ENCODE measurements around the gene NR4A2.

Gene NR4A2

GRCh38 chr2:156340377-156340776 is 7.9 kb upstream of the NR4A2 start:
- no peak for DNase-seq (ENCODE audit: low read depth, low spot score)

- DNase-seq (ENCODE audit: low read depth, low spot score), result no peak
These were observed 7.3 kb upstream of the NR4A2 start for GRCh38 chr2:156339865-156340264.

GRCh38 chr2:156339110-156339847 is 6.8 kb upstream of the NR4A2 start:
- no peak for DNase-seq (ENCODE audit: low read depth, low spot score)

- DNase-seq (ENCODE audit: low read depth, low spot score), result no peak
These were observed 6.1 kb upstream of the NR4A2 start for GRCh38 chr2:156338578-156338977.

GRCh38 chr2:156334496-156335478 is 2.3 kb upstream of the NR4A2 start:
- peak; percentile 74 for DNase-seq (ENCODE audit: low read depth, low spot score)

GRCh38 chr2:156333951-156334495 is 1.5 kb upstream of the NR4A2 start:
- no peak for DNase-seq (ENCODE audit: low read depth, low spot score)

GRCh38 chr2:156333274-156333950 is 891 bp upstream of the NR4A2 start:
- DNase-seq (ENCODE audit: low read depth, low spot score), result no peak

- DNase-seq (ENCODE audit: low read depth, low spot score), result no peak
These were observed 312 bp downstream of the NR4A2 start for GRCh38 chr2:156332284-156332533.

GRCh38 chr2:156331572-156332283 is 793 bp downstream of the NR4A2 start:
- DNase-seq (ENCODE audit: low read depth, low spot score), result no peak

GRCh38 chr2:156329927-156330726 is 2.4 kb downstream of the NR4A2 start:
- no peak for DNase-seq (ENCODE audit: low read depth, low spot score)

DNA sequence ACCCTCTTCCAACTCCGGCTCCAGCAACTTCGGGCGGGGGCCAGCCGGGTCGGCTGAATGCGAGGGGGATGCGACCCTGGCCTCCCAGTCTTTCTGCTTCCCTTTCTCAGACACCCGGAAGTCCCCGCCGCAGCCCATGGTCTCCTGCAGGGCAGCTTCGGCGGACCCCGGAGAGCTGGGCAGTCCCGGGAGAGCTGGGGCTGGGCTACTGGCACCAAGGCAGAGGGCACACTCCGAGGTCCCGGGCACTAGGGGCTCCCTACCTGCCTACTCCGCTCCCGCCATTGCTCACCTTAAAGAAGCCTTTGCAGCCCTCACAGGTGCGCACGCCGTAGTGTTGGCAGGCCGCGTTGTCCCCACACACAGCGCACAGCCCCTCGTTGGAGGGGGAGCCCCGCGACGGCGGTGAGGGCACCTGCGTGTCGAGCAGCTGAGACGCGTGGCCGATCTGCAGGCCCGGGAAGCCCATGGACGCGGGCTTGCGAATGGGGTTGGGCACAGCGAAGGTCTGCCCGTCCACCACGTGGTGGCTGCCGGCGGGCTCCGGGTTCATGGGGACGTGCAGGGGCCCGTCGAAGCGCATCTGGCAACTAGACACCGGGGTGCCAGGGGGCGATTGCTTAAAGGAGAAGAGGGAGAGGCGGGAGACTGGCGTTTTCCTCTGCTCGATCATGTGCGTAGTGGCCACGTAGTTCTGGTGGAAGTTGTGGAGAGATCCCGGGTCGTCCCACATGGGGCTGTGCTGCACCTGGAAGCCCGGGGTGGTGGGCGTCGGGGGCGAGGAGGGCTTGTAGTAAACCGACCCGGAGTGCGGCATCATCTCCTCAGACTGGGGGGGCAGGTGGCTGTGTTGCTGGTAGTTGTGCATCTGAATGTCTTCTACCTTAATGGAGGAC is 3.2 kb downstream of the NR4A2 start:
- DNase-seq (ENCODE audit: low read depth, low spot score), result no peak

- no peak for DNase-seq (ENCODE audit: low read depth, low spot score)
These were observed 4.5 kb downstream of the NR4A2 start for GRCh38 chr2:156327835-156328695.

GRCh38 chr2:156326526-156327095 is 5.9 kb downstream of the NR4A2 start:
- no peak for DNase-seq (ENCODE audit: low read depth, low spot score)

DNA sequence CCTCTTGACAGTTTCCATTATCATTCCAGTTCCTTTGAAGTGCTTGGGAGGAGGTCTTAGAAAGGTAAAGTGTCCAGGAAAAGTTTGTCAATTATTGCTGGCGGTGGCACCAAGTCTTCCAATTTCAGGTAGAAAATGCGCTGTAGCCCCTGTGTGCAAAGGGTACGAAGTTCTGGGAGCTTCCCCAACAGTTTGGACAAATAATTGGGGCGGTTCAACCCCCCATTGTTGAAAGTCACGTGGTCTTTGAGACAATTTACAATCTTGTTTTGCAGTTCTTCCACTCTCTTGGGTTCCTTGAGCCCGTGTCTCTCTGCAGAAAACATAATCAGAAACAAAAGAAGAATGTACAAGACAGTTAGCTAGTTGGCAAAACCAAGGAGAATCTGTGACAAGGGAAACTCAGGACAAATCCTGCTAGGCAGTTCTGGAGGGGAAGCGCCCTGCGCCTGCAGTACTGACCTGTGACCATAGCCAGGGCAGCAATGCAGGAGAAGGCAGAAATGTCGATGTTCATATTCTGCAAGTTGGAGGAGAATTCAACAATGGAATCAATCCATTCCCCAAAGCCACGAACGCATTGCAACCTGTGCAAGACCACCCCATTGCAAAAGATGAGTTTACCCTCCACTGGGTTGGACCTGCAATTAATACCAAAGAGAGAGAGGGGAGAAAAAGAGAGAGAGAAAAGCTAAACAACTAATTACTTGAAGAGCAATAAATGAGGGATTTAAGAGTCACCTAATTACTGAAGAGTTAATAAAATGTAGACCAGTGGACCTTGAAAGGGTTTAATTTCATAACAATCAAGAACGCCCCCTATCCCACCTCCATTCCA is 6.6 kb downstream of the NR4A2 start:
- no peak for DNase-seq (ENCODE audit: low read depth, low spot score)

- no peak for DNase-seq (ENCODE audit: low read depth, low spot score)
These were observed 8.8 kb downstream of the NR4A2 start for GRCh38 chr2:156323754-156324153.

GRCh38 chr2:156322686-156323231 is 9.8 kb downstream of the NR4A2 start:
- DNase-seq (ENCODE audit: low read depth, low spot score), result no peak

DNA sequence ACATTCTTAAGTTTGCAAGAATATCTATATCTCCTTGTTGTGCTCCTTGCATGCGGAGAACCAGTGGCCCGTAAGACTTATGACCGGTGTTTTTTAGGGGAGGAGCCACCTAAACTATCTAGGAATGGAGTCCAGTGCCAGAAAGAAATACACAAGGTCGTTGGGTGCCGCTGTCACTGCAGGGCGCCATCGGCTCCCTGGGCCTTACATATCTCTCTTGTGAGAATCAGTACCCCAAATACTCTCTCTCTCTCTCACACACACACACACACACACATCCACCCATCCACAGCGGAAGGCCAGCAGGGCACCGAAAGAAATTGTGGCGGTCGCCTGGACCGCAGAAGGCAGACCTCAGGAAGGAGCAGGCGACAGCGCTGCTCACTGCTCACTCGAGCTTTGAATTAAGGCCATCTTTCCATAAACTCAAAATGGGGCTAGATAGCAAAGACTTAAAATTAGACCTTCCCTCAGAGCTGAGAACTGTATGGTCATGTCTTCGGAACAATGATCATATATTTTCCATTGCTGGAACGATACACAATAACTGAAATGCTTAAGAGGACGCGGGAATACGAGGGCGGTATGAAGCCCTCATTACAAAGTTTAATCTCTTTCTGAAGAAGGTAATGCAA is 10.4 kb downstream of the NR4A2 start:
- no peak for DNase-seq (ENCODE audit: low read depth, low spot score)
